Tibial nerve (tissue), 4 donors: ENCODE data around the gene UBE2L5. TPM values are rescaled to one million over a fixed set of nuclear protein-coding genes. Genes with fewer than 3 reads are reported as not detected.
A peak's percentile ranks its signal among the peaks of the same experiment; 100 is the strongest.

Experiments used
- DNase-seq, 2 donors: peaks; one replicate each; pipeline ENCODE4 v3.0.0-alpha.2; 2019; ENCODE audit warnings: low spot score in 2 of 2
- H3K27ac ChIP-seq, 4 donors: fragments of 200-600 bp; sonication (generic) in 3 of 4; one replicate each; pipeline ENCODE4 v1.5.1; 2017 to 2019; ENCODE audit warnings: mild to moderate bottlenecking in 1 of 4
- H3K27me3 ChIP-seq, 2 donors: fragments of 200-600 bp; sonication (generic) in 1 of 2; one replicate each; pipeline versions ENCODE4 v1.5.1 to v1.6.0; 2017 to 2019
- H3K36me3 ChIP-seq, 3 donors: fragments of 200-600 bp; sonication (generic); one replicate each; pipeline ENCODE4 v1.5.1; 2018 to 2019
- H3K4me1 ChIP-seq, 4 donors: fragments of 200-600 bp; sonication (generic) in 3 of 4; one replicate each; pipeline ENCODE4 v1.5.1; 2017 to 2019
- H3K4me3 ChIP-seq, 4 donors: fragments of 200-600 bp; sonication (generic) in 3 of 4; one replicate each; pipeline ENCODE4 v1.5.1; 2017 to 2019; ENCODE audit warnings: mild to moderate bottlenecking in 1 of 4, moderate library complexity in 1 of 4
- H3K9me3 ChIP-seq, 4 donors: fragments of 200-600 bp; sonication (generic) in 3 of 4; one replicate each; pipeline ENCODE4 v1.5.1; 2017 to 2019
- EP300 ChIP-seq, 2 donors: sonication (generic); formaldehyde crosslinking; IDR thresholded peaks; one replicate each; pipeline ENCODE4 v1.6.1; 2017; ENCODE audit warnings: antibody characterized with exemption in 2 of 2, mild to moderate bottlenecking in 1 of 2
- POLR2A ChIP-seq, 2 donors: fragments of 450-650 bp; IDR thresholded peaks; one replicate each; pipeline ENCODE4 v1.6.1; 2017; ENCODE audit warnings: antibody characterized with exemption in 2 of 2, mild to moderate bottlenecking in 2 of 2, moderate library complexity in 2 of 2
- WGBS, 2 donors: methylation state at CpG; one replicate each; pipeline ENCODE4 v1.1.5; 2018; 5-methylcytosine and 5-hydroxymethylcytosine counted together
- total RNA-seq, 4 donors: library from RNA; depleted of rRNA; stranded (reverse); fragments of >200 nt; gene quantifications; one replicate each; pipeline ENCODE4 v1.1.0, GENCODE V29; 2016
- TF ChIP-seq, protein P1 (sequence below), 5 experiments: fragments of 200-600 bp in 3 of 5; fragments of 450-650 bp in 2 of 5; sonication (generic) in 3 of 5; IDR thresholded peaks; one replicate each; pipeline ENCODE4 v1.5.1; 2016 to 2019; ENCODE audit warnings: antibody characterized with exemption in 5 of 5, mild to moderate bottlenecking in 3 of 5, moderate library complexity in 2 of 5

The UBE2L5 gene
- not detected for total RNA-seq

DNA sequence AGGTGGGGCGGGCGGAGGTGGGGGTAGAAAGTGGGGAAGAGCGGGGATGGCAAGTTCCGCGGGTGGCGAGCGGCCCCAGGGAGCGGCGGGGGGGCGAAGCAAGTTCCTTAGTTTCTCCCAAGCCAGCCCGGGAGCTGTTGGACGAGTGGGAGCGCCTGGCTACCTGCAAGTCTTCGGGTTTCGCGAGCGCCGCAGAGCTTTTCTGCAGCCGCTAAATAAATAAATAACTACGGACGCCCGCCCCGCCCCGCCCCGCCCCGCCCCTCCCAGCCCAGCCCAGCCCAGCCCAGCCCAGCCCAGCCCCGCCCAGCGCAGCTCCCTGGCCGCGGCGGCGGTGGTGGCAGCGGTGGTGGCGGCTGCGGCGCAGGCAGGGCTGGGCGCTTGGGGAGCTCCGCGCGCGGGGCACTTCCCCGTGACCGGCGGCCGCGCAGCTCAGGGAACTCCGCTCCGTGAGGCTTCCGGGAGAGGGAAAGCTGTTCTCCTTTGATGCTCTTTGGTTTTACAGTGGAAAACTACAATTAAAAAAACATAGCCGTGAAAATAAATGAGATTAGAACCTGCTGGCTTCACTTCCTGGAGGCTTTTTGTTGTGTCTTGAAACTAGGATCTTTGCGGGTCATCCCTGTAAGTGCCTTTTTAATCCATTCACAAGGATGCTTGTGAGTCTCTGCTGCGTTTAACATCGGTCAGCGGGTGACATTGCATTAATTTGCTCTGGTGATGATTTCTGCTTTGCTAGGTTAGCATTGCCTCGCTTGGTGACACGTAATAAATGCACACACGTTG, at the start of gene UBE2L5:
Gene UBE2L5 (plus strand): TSS at position 440 of the 786 bp plus-strand sequence. CDS start 5,498 bp downstream, outside the sequence.
- H3K27me3 ChIP-seq = no peaks in the 10 kb centered on the region
- WGBS, 2 donors = 2 to 3% methylated on average over 25 to 30 of the region's 57 CpGs
- TF ChIP-seq, protein P1, sequence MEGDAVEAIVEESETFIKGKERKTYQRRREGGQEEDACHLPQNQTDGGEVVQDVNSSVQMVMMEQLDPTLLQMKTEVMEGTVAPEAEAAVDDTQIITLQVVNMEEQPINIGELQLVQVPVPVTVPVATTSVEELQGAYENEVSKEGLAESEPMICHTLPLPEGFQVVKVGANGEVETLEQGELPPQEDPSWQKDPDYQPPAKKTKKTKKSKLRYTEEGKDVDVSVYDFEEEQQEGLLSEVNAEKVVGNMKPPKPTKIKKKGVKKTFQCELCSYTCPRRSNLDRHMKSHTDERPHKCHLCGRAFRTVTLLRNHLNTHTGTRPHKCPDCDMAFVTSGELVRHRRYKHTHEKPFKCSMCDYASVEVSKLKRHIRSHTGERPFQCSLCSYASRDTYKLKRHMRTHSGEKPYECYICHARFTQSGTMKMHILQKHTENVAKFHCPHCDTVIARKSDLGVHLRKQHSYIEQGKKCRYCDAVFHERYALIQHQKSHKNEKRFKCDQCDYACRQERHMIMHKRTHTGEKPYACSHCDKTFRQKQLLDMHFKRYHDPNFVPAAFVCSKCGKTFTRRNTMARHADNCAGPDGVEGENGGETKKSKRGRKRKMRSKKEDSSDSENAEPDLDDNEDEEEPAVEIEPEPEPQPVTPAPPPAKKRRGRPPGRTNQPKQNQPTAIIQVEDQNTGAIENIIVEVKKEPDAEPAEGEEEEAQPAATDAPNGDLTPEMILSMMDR (IDR thresholded peaks at IDR 0.05) = no peak
- peak in 1 of 2 donors; percentile 71 for TF ChIP-seq POLR2A (IDR thresholded peaks at IDR 0.05)
- peak in 1 of 2 donors; percentile 71 for TF ChIP-seq EP300 (IDR thresholded peaks at IDR 0.05)
- H3K4me3 ChIP-seq = peak within 1 kb of the TSS; percentile 44 to 66 (median 58)
- peak within 1 kb of the TSS; percentile 92 to 97 (median 94) for H3K27ac ChIP-seq
- peak; percentile 54 to 61 for DNase-seq
- no peaks in the 10 kb centered on the region for H3K9me3 ChIP-seq
- H3K4me1 ChIP-seq = peaks cover 0 to 15% (median 0%) of the 10 kb centered on the region in 4 donors
- H3K36me3 ChIP-seq = no peaks in the 10 kb centered on the region

DNA sequence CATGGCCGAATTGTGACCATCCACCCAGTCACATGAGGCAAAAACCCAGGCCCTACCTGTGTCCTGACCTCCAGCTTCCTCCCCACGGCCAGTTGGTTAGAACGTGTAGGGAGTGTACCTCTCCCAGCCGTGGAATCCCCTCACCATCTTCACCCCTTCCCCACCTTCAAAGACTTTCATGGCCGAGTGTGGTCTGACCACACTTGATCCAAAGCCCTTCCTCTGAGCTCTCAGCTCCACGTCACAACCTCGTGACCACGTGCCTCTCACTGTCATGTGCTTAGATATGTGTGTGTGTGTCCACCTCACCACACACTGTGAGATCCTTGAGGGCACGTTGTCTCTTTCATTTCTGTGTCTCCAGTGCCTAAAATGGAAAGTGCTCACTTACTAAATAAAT, 48.6 kb upstream of the UBE2L5 start:
- no peak overlapping the region for H3K4me3 ChIP-seq
- no peaks in the 10 kb centered on the region for H3K9me3 ChIP-seq
- H3K27me3 ChIP-seq = no peaks in the 10 kb centered on the region
- WGBS, 2 donors = 79 to 87% methylated on average over 9 of the region's 9 CpGs
- DNase-seq = no peak
- TF ChIP-seq POLR2A (IDR thresholded peaks at IDR 0.05) = no peak
- TF ChIP-seq, protein P1 (IDR thresholded peaks at IDR 0.05) = no peak
- TF ChIP-seq EP300 (IDR thresholded peaks at IDR 0.05) = no peak
- no peaks in the 10 kb centered on the region for H3K36me3 ChIP-seq
- H3K4me1 ChIP-seq = peaks cover 0 to 16% (median 0%) of the 10 kb centered on the region in 4 donors
- peak overlapping the region in 1 of 4 donors; percentile 64 for H3K27ac ChIP-seq

DNA sequence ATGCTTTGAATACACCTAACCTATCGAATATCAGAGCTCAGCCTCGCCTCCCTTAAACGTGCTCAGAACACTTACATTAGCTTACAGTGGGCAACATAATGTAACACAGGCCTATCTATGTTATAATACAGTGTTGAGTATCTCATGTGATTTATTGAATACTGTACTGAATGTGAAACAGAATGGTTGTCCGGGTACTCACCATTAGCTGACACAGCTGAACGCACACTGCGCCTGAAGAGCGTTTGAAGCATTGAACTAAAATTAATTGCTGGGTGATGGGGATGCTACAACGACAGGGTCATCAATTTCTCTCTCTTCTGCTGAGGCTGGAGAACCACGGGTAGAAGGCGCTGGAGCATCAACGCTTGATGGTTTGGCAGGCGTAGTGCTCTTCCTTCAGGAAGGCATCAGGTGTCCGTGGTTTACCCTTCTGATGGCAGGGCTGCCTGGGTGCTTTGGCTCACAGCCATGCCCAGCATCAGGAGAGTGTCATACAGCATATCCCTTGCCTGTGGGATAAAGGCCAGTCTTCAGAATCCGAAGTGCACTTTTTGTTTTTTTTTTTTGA, 46.9 kb upstream of the UBE2L5 start:
- Histone ChIP-seq H3K4me3 (no peak overlapping the region), H3K4me1 (peaks cover 0 to 14% (median 0%) of the 10 kb centered on the region in 4 donors), H3K27ac (peak overlapping the region in 1 of 4 donors; percentile 66), H3K9me3 (no peaks in the 10 kb centered on the region), H3K36me3 (no peaks in the 10 kb centered on the region), H3K27me3 (no peaks in the 10 kb centered on the region)
- TF ChIP-seq POLR2A (IDR thresholded peaks at IDR 0.05) = no peak
- TF ChIP-seq EP300 (IDR thresholded peaks at IDR 0.05) = no peak
- TF ChIP-seq, protein P1 (IDR thresholded peaks at IDR 0.05) = no peak
- 83 to 88% methylated on average over 14 of the region's 14 CpGs for WGBS, 2 donors
- no peak for DNase-seq

DNA sequence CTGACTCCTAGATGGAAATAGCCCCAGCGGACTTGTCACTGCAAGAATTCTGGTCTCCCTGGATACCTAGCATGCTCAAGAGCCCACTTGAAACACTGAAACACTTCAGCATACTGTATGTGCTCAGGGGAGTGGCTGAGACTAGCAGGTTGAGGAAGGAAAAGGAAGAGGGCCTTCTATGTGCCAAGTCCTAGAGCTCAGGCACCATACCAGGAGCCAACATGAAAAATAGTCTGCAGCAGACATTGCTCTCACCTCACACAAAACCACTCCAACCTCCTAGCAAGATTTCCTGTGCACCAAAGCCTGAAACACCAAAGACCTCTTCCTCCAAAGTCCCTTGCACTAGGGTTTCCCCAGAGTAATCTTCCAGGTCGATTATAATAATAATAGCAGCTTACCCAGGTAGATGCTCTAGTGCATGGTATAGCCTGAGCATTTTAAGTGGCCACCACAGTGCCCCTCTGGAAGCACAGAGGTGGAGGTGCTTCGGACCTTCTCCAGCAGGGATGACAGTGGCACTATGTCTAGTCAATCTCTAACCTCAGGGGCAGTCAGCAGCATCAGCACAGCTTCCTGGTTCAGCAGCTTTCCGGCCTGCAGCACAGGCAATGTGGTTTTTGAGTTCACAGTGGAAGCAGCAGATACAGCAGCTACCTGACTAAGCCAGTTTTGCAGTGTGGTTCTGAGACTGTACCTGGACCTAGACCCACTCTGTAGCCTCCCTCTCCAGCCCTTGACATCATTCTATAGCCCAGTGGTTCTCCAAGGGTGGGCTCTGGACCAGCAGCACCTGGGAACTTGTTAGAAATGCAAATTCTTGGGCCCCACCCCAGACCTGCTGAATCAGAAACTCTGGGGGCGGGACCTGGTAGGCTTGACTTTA, 45.6 kb upstream of the UBE2L5 start:
- Histone ChIP-seq H3K4me1 (peaks cover 0 to 8% (median 0%) of the 10 kb centered on the region in 4 donors), H3K27me3 (no peaks in the 10 kb centered on the region), H3K9me3 (no peaks in the 10 kb centered on the region), H3K27ac (peak overlapping the region in 1 of 4 donors; percentile 66), H3K4me3 (peak overlapping the region in 1 of 4 donors; percentile 12), H3K36me3 (no peaks in the 10 kb centered on the region)
- WGBS, 2 donors = 69 to 73% methylated on average over 4 to 5 of the region's 5 CpGs
- DNase-seq = no peak
- TF ChIP-seq EP300 (IDR thresholded peaks at IDR 0.05) (no peak), POLR2A (IDR thresholded peaks at IDR 0.05) (no peak)
- TF ChIP-seq, protein P1 (IDR thresholded peaks at IDR 0.05) = no peak
